NT2/D1 (cell line): ENCODE results near the gene NR1I2.

Experiments
- DNase-seq: peaks from one replicate; pipeline ENCODE4 v3.0.0-alpha.2; 2011; ENCODE audit warnings: low read depth, low spot score
- H3K27me3 ChIP-seq: 2 replicates; pipeline ENCODE4 v1.6.0; 2011; ENCODE audit warnings: mild to moderate bottlenecking; ENCODE audit not compliant: insufficient read length, insufficient read depth
- H3K36me3 ChIP-seq: 2 replicates; pipeline ENCODE4 v1.6.1; 2011; ENCODE audit warnings: mild to moderate bottlenecking, low read length, mixed read lengths; ENCODE audit not compliant: insufficient read depth, insufficient read length
- H3K4me1 ChIP-seq: 2 replicates; pipeline ENCODE4 v1.5.1; 2011; ENCODE audit not compliant: insufficient read depth, insufficient read length
- H3K4me3 ChIP-seq: 2 replicates; pipeline ENCODE4 v1.5.1; 2011; ENCODE audit warnings: low read depth; ENCODE audit not compliant: insufficient read length
- H3K9ac ChIP-seq: 2 replicates; pipeline ENCODE4 v1.6.0; 2011; ENCODE audit warnings: low read depth; ENCODE audit not compliant: insufficient read length
- H3K9me3 ChIP-seq: 2 replicates; pipeline ENCODE4 v1.5.1; 2011; ENCODE audit warnings: mild to moderate bottlenecking, low read length; ENCODE audit not compliant: insufficient read depth
- SUZ12 ChIP-seq: IDR thresholded peaks from 2 replicates; pipeline ENCODE4 v1.6.1; 2011; ENCODE audit not compliant: insufficient read length, insufficient read depth; ENCODE audit errors: extremely low read depth
- YY1 ChIP-seq: IDR thresholded peaks from 2 replicates; pipeline ENCODE4 v1.6.1; 2011; ENCODE audit not compliant: insufficient read length, insufficient read depth
- ZNF274 ChIP-seq: IDR thresholded peaks from 2 replicates; pipeline ENCODE4 v1.6.1; 2011; ENCODE audit warnings: mild to moderate bottlenecking, low read depth, low read length

The NR1I2 gene

DNA sequence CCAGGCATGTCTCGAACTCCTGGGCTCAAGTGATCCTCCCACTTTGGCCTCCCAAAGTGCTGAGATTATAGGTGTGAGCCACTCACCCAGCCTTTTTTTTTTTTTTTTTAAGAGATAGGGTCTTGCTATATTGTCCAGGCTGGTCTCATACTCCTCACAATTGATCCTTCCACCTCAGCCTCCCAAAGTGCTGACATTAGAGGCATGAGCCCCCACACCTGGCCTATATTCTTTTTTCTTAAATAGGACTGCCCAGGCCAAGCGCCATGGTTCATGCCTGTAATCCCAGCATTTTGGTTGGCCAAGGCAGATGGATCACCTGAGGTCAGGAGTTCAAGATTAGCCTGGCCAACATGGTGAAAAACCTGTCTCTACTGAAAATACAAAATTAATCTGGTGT lies 12.5 kb downstream of the NR1I2 start:
- H3K36me3 ChIP-seq: no peaks in the 10 kb centered on the region
- H3K4me1 ChIP-seq: peaks cover 9% of the 10 kb centered on the region
- H3K9me3 ChIP-seq: no peaks in the 10 kb centered on the region
- no peaks in the 10 kb centered on the region for H3K27me3 ChIP-seq
- H3K9ac ChIP-seq: no peak overlapping the region
- no peak for DNase-seq
- H3K4me3 ChIP-seq: no peak overlapping the region
- TF ChIP-seq YY1 (no peak), ZNF274 (no peak), SUZ12 (no peak)

DNA sequence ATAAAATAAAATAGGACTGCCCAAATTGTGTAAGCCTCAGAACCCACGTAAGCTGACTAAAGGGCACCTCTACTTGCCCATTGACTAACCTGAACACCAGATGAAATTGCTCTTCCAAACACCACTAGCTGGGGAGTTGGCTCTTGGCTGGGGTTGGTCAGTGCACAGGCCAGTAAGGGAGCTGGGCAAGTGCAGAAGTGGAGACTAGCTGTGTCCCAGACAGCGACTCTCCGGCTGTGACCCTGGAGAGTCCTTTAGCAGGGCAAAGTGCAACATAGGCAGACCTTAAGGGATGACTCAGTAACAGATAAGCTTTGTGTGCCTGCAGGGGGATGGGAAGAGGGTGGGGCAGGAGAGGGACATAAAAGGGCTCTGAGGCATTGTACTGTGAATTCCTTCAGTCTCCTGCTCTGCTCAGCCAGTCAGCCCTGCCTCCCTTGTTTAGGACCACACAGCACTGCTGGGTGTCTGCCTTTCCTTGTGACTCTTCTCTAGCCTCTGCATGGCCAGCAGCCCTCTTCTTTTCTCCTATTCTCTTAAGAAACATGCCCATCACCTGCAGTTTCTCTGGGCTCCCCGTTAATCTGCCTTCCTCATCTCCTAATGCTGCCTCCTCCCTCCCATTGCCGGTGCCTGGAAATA lies 13.2 kb downstream of the NR1I2 start:
- Histone ChIP-seq H3K9ac (no peak overlapping the region), H3K36me3 (no peaks in the 10 kb centered on the region), H3K4me3 (no peak overlapping the region), H3K27me3 (no peaks in the 10 kb centered on the region), H3K4me1 (peaks cover 9% of the 10 kb centered on the region), H3K9me3 (no peaks in the 10 kb centered on the region)
- peak; percentile 87 for DNase-seq
- TF ChIP-seq YY1 (no peak), ZNF274 (no peak), SUZ12 (no peak)

DNA sequence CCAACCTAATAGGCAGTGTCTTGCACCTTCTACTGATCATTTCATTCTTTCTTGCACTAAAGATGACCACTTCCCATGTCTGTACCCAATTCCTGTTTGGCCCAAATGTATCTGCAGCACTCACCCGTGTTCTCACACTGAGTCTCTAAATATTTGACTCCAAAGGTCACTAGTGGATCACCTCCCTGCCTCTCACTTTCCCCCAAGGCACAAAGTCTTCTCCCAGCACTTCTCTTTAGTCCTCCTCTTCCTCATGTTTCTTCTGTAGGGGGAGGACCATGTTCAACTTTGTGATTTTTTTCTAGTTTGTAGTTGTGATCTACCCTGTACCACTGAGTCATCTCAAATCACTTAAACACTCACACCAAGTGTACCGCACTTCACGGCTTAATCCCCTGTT lies 13.9 kb downstream of the NR1I2 start:
- DNase-seq: no peak
- no peak overlapping the region for H3K4me3 ChIP-seq
- peaks cover 11% of the 10 kb centered on the region for H3K4me1 ChIP-seq
- H3K27me3 ChIP-seq: no peaks in the 10 kb centered on the region
- no peaks in the 10 kb centered on the region for H3K9me3 ChIP-seq
- H3K9ac ChIP-seq: no peak overlapping the region
- H3K36me3 ChIP-seq: no peaks in the 10 kb centered on the region
- TF ChIP-seq ZNF274 (no peak), SUZ12 (no peak), YY1 (no peak)

DNA sequence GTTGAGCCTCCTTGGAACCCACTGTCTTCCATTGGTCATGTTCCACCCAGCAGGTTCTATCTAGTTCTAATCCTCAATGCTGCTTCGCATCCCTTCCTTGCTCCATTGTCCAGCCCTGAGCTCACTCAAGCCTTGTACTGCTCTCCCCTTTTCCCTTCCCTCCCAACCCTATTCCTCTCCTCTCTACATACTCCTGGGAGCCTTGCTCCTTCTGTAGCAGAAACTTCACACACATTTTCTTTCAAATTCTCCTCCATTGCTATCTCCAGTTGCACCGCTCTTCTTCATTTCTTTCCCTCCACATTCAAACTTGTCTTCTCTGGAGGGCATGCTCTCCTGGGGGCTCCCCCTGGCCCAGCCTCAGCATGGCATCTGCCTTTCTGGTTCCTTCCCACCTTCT lies 14.5 kb downstream of the NR1I2 start:
- Histone ChIP-seq H3K4me1 (peaks cover 11% of the 10 kb centered on the region), H3K9me3 (no peaks in the 10 kb centered on the region), H3K4me3 (no peak overlapping the region), H3K36me3 (no peaks in the 10 kb centered on the region), H3K27me3 (no peaks in the 10 kb centered on the region), H3K9ac (no peak overlapping the region)
- no peak for TF ChIP-seq ZNF274
- no peak for TF ChIP-seq YY1
- TF ChIP-seq SUZ12: no peak
- DNase-seq: no peak

DNA sequence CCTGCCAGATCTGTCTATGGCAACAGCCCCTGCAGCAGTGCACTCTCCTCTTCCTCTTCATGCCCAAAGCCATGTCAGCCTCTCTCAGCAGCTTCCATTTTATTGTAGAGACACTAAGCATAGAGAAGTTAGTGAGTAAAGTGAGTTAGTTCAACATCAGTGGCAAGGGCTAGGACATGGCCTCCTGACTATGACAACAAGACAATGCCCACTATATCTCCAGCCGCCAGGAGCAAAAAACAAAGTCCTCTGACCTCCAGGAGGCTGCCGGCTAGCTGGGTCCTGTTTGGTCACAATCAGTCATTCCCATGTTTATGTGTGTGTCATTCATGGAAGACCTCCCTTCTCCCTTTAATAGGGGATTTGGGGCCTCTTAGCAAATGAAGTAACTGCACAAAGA lies 14.9 kb downstream of the NR1I2 start:
- Histone ChIP-seq H3K4me3 (no peak overlapping the region), H3K9me3 (no peaks in the 10 kb centered on the region), H3K27me3 (no peaks in the 10 kb centered on the region), H3K4me1 (peaks cover 11% of the 10 kb centered on the region), H3K9ac (no peak overlapping the region), H3K36me3 (no peaks in the 10 kb centered on the region)
- DNase-seq: no peak
- TF ChIP-seq SUZ12 (no peak), ZNF274 (no peak), YY1 (no peak)

DNA sequence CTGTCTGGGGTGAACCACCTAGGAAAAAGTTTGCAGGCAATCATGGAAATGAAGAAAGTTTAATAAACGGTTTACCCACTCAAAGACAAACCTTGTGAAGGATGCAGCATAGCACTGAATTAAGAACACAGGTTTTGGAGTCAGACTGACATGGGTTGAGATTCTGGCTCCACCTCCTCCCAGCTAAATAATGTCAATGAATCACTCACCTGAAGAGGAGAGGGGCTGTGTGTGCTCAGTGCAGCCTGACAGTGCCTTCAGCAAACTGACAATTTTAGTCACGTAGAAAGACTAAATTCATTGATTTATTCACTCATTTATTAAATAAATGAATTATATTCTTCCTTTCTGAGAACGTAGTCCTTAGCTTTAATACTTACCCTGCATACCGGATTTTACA lies 18.9 kb downstream of the NR1I2 start:
- H3K4me3 ChIP-seq: no peak overlapping the region
- no peaks in the 10 kb centered on the region for H3K27me3 ChIP-seq
- H3K9ac ChIP-seq: no peak overlapping the region
- H3K4me1 ChIP-seq: peaks cover 10% of the 10 kb centered on the region
- no peaks in the 10 kb centered on the region for H3K36me3 ChIP-seq
- no peaks in the 10 kb centered on the region for H3K9me3 ChIP-seq
- no peak for DNase-seq
- TF ChIP-seq SUZ12 (no peak), ZNF274 (no peak), YY1 (no peak)

DNA sequence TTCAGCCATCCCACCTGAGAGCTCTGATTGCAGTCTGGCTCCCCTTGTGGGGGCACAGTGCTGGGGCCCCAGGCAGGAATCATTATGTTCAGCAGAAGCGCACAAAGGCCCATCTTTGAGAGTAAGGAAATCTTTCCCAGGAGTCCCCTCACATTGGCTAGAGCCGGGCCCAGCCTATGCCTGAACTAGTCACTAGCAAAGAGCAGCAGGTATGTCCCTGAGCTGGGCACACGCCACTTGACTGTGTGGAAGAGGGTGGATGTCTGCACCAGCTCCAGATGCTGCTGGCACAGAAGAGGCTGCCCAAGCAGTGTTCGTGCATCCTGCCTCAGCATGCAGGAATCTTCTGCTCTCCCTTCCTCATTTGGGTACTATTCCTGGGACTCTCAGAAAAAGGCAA lies 26.3 kb downstream of the NR1I2 start:
- TF ChIP-seq YY1: no peak
- TF ChIP-seq ZNF274: no peak
- TF ChIP-seq SUZ12: no peak
- H3K9me3 ChIP-seq: no peaks in the 10 kb centered on the region
- no peak overlapping the region for H3K4me3 ChIP-seq
- no peak overlapping the region for H3K9ac ChIP-seq
- DNase-seq: no peak
- no peaks in the 10 kb centered on the region for H3K4me1 ChIP-seq
- no peaks in the 10 kb centered on the region for H3K27me3 ChIP-seq
- H3K36me3 ChIP-seq: no peaks in the 10 kb centered on the region
